GM21576 (cell line): Measurements from ENCODE around the gene PITPNM3.

ENCODE experiments used
- ATAC-seq: cut with Tn5 transposase; IDR thresholded peaks from one replicate; pipeline ENCODE4 v1.9.1; 2021; ENCODE audit warnings: mild to moderate bottlenecking, moderate library complexity; ENCODE audit not compliant: unreplicated experiment

PITPNM3 gene

GRCh38 chr17:6421700-6422604 is 134.4 kb downstream of the PITPNM3 start:
- no peak for ATAC-seq

- no peak for ATAC-seq
Observed at GRCh38 chr17:6420173-6420641, 136.1 kb downstream of the PITPNM3 start.

- no peak for ATAC-seq
Observed at GRCh38 chr17:6415616-6416015, 140.7 kb downstream of the PITPNM3 start.

GRCh38 chr17:6413065-6413464 is 143.3 kb downstream of the PITPNM3 start:
- ATAC-seq: no peak

- ATAC-seq: no peak
Observed at GRCh38 chr17:6408735-6409134, 147.6 kb downstream of the PITPNM3 start.

GRCh38 chr17:6408276-6408675 is 148.1 kb downstream of the PITPNM3 start:
- ATAC-seq: no peak

GRCh38 chr17:6402258-6402657 is 154.1 kb downstream of the PITPNM3 start:
- ATAC-seq: no peak
